H1 (cell line): ENCODE data around the gene PBX1.

Experiments used
- CEBPB ChIP-seq: IDR thresholded peaks from 2 replicates; pipeline ENCODE4 v1.6.1; 2012; ENCODE audit warnings: low read depth, low read length
- CHD2 ChIP-seq: IDR thresholded peaks from 2 replicates; pipeline ENCODE4 v1.6.1; 2012; ENCODE audit warnings: low read length, improper control_type of control experiment
- CTCF ChIP-seq, 3 experiments: IDR thresholded peaks; 1 replicate in 2 of 3; 2 replicates in 1 of 3; pipeline versions ENCODE4 v1.5.1 to v1.6.1; 2011; ENCODE audit warnings: low read length in 3 of 3, mild to moderate bottlenecking in 3 of 3, inconsistent platforms in 2 of 3, low read depth in 1 of 3, moderate library complexity in 1 of 3; ENCODE audit not compliant: insufficient read depth in 1 of 3; ENCODE audit errors: control extremely low read depth in 1 of 3
- POLR2A ChIP-seq, 2 experiments: IDR thresholded peaks; 1 replicate in 1 of 2; 2 replicates in 1 of 2; pipeline ENCODE4 v1.6.1; 2011; ENCODE audit warnings: low read depth in 2 of 2, low read length in 2 of 2, mild to moderate bottlenecking in 2 of 2; ENCODE audit errors: control extremely low read depth in 1 of 2
- POLR2AphosphoS5 ChIP-seq: IDR thresholded peaks from 2 replicates; pipeline ENCODE4 v1.6.1; 2011; ENCODE audit warnings: low read depth, low read length
- RBBP5 ChIP-seq: IDR thresholded peaks from 2 replicates; pipeline ENCODE4 v1.7.1; 2012; ENCODE audit warnings: low read depth, mild to moderate bottlenecking, inconsistent platforms, low read length, moderate library complexity, borderline replicate concordance
- SIX5 ChIP-seq: IDR thresholded peaks from 2 replicates; pipeline ENCODE4 v1.6.1; 2011; ENCODE audit warnings: mild to moderate bottlenecking, low read depth, low read length
- SRF ChIP-seq: IDR thresholded peaks from 2 replicates; pipeline ENCODE4 v1.6.1; 2011; ENCODE audit warnings: mild to moderate bottlenecking, low read depth, low read length, moderate library complexity
- ZNF274 ChIP-seq: IDR thresholded peaks from 2 replicates; pipeline ENCODE4 v1.7.0; 2012; ENCODE audit warnings: low read length, borderline replicate concordance; ENCODE audit errors: extremely low read depth

GRCh38 chr1:164630626-164631396 lies 71.8 kb downstream of the PBX1 start:
- no peak for TF ChIP-seq ZNF274
- no peak for TF ChIP-seq SRF
- TF ChIP-seq CTCF (IDR thresholded peaks at IDR 0.05; ENCODE audit: control extremely low read depth in 1 of 3, insufficient read depth in 1 of 3, low read depth in 1 of 3, low read length in 3 of 3): no peak
- TF ChIP-seq POLR2A (IDR thresholded peaks at IDR 0.05; ENCODE audit: control extremely low read depth in 1 of 2, low read depth in 2 of 2, low read length in 2 of 2): no peak
- TF ChIP-seq CHD2: no peak
- no peak for TF ChIP-seq POLR2AphosphoS5
- no peak for TF ChIP-seq CEBPB
- TF ChIP-seq RBBP5: no peak
- no peak for TF ChIP-seq SIX5
